GM12878 (cell line): ENCODE results near the gene DARS1. TPM values are rescaled to one million over a fixed set of nuclear protein-coding genes. Genes with fewer than 3 reads are reported as not detected.

ENCODE experiments used
- BACH1 ChIP-seq: fragments of 450-650 bp; IDR thresholded peaks from 2 replicates; pipeline ENCODE4 v1.6.1; 2017; ENCODE audit warnings: mild to moderate bottlenecking, borderline replicate concordance
- CHD4 ChIP-seq: fragments of 200-600 bp; sonication (generic); IDR thresholded peaks from 2 replicates; pipeline ENCODE4 v1.6.1; 2016; ENCODE audit warnings: mild to moderate bottlenecking
- CREM ChIP-seq: IDR thresholded peaks from 2 replicates; pipeline ENCODE4 v1.6.1; 2014; ENCODE audit warnings: antibody characterized with exemption, low read depth
- E4F1 ChIP-seq: fragments of 450-650 bp; IDR thresholded peaks from 2 replicates; pipeline ENCODE4 v1.6.1; 2018; ENCODE audit warnings: borderline replicate concordance, mild to moderate bottlenecking; ENCODE audit not compliant: partially characterized antibody
- HCFC1 ChIP-seq: fragments of 150-350 bp; IDR thresholded peaks from 2 replicates; pipeline ENCODE4 v1.6.1; 2014; ENCODE audit warnings: low read length
- IKZF2 ChIP-seq, 2 experiments: fragments of 450-650 bp; IDR thresholded peaks; 2 replicates each; pipeline ENCODE4 v1.6.1; 2017; ENCODE audit warnings: mild to moderate bottlenecking in 2 of 2, moderate library complexity in 2 of 2
- MAX ChIP-seq: IDR thresholded peaks from 2 replicates; pipeline ENCODE4 v1.6.1; 2012; ENCODE audit warnings: low read depth, low read length, improper control_type of control experiment
- NFXL1 ChIP-seq: fragments of 450-650 bp; IDR thresholded peaks from 2 replicates; pipeline ENCODE4 v1.6.1; 2017; ENCODE audit warnings: antibody characterized with exemption, mild to moderate bottlenecking, borderline replicate concordance
- NKRF ChIP-seq: fragments of 450-650 bp; conservative IDR thresholded peaks from 2 replicates; pipeline ENCODE4 v1.6.1; 2017; ENCODE audit warnings: mild to moderate bottlenecking, moderate library complexity
- PKNOX1 ChIP-seq: fragments of 450-650 bp; IDR thresholded peaks from 2 replicates; pipeline ENCODE4 v1.6.1; 2016; ENCODE audit warnings: mild to moderate bottlenecking
- SIX5 ChIP-seq: IDR thresholded peaks from 2 replicates; pipeline ENCODE4 v1.6.1; 2011; ENCODE audit warnings: mild to moderate bottlenecking, low read depth, low read length, moderate library complexity; ENCODE audit not compliant: severe bottlenecking
- TAF1 ChIP-seq: IDR thresholded peaks from 2 replicates; pipeline ENCODE4 v1.6.1; 2011; ENCODE audit warnings: mild to moderate bottlenecking, low read depth, low read length, borderline replicate concordance
- TBL1XR1 ChIP-seq: IDR thresholded peaks from 2 replicates; pipeline ENCODE4 v1.6.1; 2012; ENCODE audit warnings: low read depth, low read length, improper control_type of control experiment
- TCF3 ChIP-seq: IDR thresholded peaks from 2 replicates; pipeline ENCODE4 v1.6.1; 2012; ENCODE audit warnings: low read depth, mild to moderate bottlenecking, low read length, borderline replicate concordance; ENCODE audit not compliant: insufficient read depth
- USF1 ChIP-seq: IDR thresholded peaks from 2 replicates; pipeline ENCODE4 v1.6.1; 2011; ENCODE audit warnings: borderline replicate concordance, low read depth, mild to moderate bottlenecking, moderate library complexity, mixed read lengths, low read length; ENCODE audit not compliant: insufficient read depth; ENCODE audit errors: extremely low read length
- WRNIP1 ChIP-seq: IDR thresholded peaks from 2 replicates; pipeline ENCODE4 v1.6.1; 2011; ENCODE audit warnings: low read depth, low read length, improper control_type of control experiment, borderline replicate concordance
- ZNF687 ChIP-seq: fragments of 450-650 bp; IDR thresholded peaks from 2 replicates; pipeline ENCODE4 v1.6.1; 2017; ENCODE audit warnings: mild to moderate bottlenecking, moderate library complexity
- ZSCAN29 ChIP-seq: fragments of 450-650 bp; IDR thresholded peaks from 2 replicates; pipeline ENCODE4 v1.6.1; 2017; ENCODE audit warnings: mild to moderate bottlenecking, moderate library complexity
- ZZZ3 ChIP-seq: IDR thresholded peaks from 2 replicates; pipeline ENCODE4 v1.6.1; 2011; ENCODE audit warnings: low read depth; ENCODE audit not compliant: control insufficient read depth, insufficient read length
- polyA plus RNA-seq, 11 experiments: library from polyadenylated mRNA; depleted of rRNA in 4 of 11; unstranded in 6 of 11; stranded (reverse) in 5 of 11; fragments of >200 nt; fragmentation: Nextera tagmentation in 4 of 11; fragmentation: Illumina TruSeq in 1 of 11; extraction: Ambion mirVana in 4 of 11; extraction: Trizol in 1 of 11; gene quantifications; 1 replicate in 1 of 11; 2 replicates in 10 of 11; pipeline versions ENCODE4 v1.2.1 to v1.2.3, GENCODE V29; 2011 to 2016; ENCODE audit warnings: inconsistent platforms in 2 of 11, missing spikeins in 2 of 11, low read depth in 1 of 11
- total RNA-seq, 4 experiments: library from RNA; depleted of rRNA in 3 of 4; stranded (reverse); fragments of >200 nt in 3 of 4; fragmentation: Illumina TruSeq in 1 of 4; extraction: Trizol in 1 of 4; gene quantifications; 2 replicates each; pipeline versions ENCODE4 v1.2.1 to v1.2.3, GENCODE V29; 2013 to 2021

DARS1 gene
- total and polyA plus RNA-seq, 10 of the 15 experiments (the other 5 are each of a cell fraction or from before 2014, with no cell fraction given): 91.0 to 387 (median 137) TPM

GRCh38 chr2:135985826-135986393 lies 484 bp upstream of the DARS1 start (continued):
- peak; percentile 83 for TF ChIP-seq ZNF687
- TF ChIP-seq HCFC1: no peak
- no peak for TF ChIP-seq TBL1XR1
- TF ChIP-seq MAX: no peak; the same call in 1 of the 2 replicates
- TF ChIP-seq CHD4: no peak
- no peak for TF ChIP-seq E4F1
- TF ChIP-seq SIX5: no peak
- no peak for TF ChIP-seq USF1
- 0 out of 2 replicates have a peak, but pooled peaks have one; percentile 2 for TF ChIP-seq TAF1
- TF ChIP-seq NKRF: peak; percentile 24; the same call in 1 of the 2 replicates
- TF ChIP-seq PKNOX1: no peak
- no peak for TF ChIP-seq ZZZ3
- TF ChIP-seq TCF3: no peak
- TF ChIP-seq NFXL1: no peak
- 0 out of 2 replicates have a peak, but pooled peaks have one; percentile 17 for TF ChIP-seq WRNIP1
- no peak for TF ChIP-seq ZSCAN29
- TF ChIP-seq CREM: peak; percentile 77; the same call in 1 of the 2 replicates
- TF ChIP-seq BACH1: no peak; the same call in 1 of the 2 replicates
- TF ChIP-seq IKZF2 (IDR thresholded peaks at IDR 0.05): peak in 1 of 2 experiments; percentile 38; a peak in 3 of 4 replicates
